BLaER1 treated with 17β-estradiol and CSF1 and Interleukin-3, amounts not matched to agents 10 nM and 100 nM (cell line): Measurements from ENCODE around the gene CRYAB.

ENCODE experiments used
- H3K27ac ChIP-seq, 11 experiments: shearing (Covaris generic); formaldehyde crosslinking; 2 replicates each; pipeline ENCODE4 v1.8.1; 2022
- H3K27me3 ChIP-seq, 11 experiments: shearing (Covaris generic); formaldehyde crosslinking; 2 replicates each; pipeline ENCODE4 v1.8.1; 2022
- H3K36me3 ChIP-seq, 11 experiments: shearing (Covaris generic); formaldehyde crosslinking; 2 replicates each; pipeline ENCODE4 v1.8.1; 2022
- H3K4me1 ChIP-seq, 10 experiments: shearing (Covaris generic); formaldehyde crosslinking; 2 replicates each; pipeline ENCODE4 v1.8.1; 2022
- H3K4me2 ChIP-seq, 11 experiments: shearing (Covaris generic); formaldehyde crosslinking; 2 replicates each; pipeline ENCODE4 v1.8.1; 2022
- H3K4me3 ChIP-seq, 10 experiments: shearing (Covaris generic); formaldehyde crosslinking; 2 replicates each; pipeline ENCODE4 v1.8.1; 2022
- H3K9ac ChIP-seq, 11 experiments: shearing (Covaris generic); formaldehyde crosslinking; 2 replicates each; pipeline ENCODE4 v1.8.1; 2022
- H3K9me3 ChIP-seq, 11 experiments: shearing (Covaris generic); formaldehyde crosslinking; replicated peaks in 1 of 11; 2 replicates each; pipeline ENCODE4 v1.8.1; 2022
- H4K20me1 ChIP-seq, 11 experiments: shearing (Covaris generic); formaldehyde crosslinking; 2 replicates each; pipeline ENCODE4 v1.8.1; 2022
- Cebpa-rat ChIP-seq, 11 experiments: shearing (Covaris generic); IDR thresholded peaks; 2 replicates each; pipeline ENCODE4 v1.8.1; 2022

Gene CRYAB

DNA sequence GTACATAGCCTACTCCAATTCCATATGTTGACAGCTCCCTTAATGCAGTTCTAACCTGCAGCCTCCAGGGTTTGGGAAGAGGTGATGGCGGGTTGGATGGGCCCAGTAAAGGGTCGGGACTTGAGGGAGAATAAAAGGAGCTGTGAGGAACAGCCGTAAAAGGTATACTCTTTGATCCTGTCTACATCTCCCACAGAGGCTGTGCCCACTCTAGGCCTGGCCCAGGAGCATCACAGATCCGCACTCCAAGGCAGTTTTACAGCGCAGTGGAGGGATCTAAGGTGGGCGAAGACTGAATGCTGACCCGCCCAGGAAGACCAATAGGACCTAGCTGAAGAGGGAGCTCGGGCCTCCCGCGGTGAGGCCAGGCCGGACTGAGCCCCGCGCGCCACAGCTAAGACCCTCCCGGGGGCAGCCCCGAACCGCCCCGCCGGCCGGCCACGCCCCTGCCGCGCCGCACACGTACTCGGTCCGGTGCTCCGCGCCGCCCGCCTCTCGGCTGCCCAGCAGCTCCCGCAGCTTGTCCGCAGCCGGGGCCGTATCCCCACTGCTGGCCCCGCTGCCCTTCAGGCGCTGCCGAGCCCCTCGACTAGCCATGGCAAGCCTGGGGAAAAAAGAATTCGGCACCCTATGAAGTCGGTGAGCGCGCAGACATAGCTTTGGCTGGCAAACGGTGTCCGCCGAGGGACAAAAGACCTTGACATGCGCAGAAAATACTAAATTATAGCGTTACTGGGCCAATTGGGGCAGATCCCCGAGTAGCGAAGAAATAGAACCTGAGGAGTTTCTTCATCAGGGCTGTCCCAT lies 40.5 kb downstream of the CRYAB start, which contains the start of gene ALG9:
TSS of gene ALG9 (minus strand) at position 696 of the 807 bp plus-strand sequence. CDS start at position 597, 99 bp downstream.
- TF ChIP-seq Cebpa-rat (IDR thresholded peaks at IDR 0.05) = no peak
- Histone ChIP-seq H3K9me3 (no peaks in the 10 kb centered on the region), H4K20me1 (no peaks in the 10 kb centered on the region), H3K4me2 (peak within 1 kb of the TSS; percentile 62 to 92 (median 80)), H3K4me3 (peak within 1 kb of the TSS; percentile 75 to 93 (median 85)), H3K27me3 (no peaks in the 10 kb centered on the region), H3K9ac (peak within 1 kb of the TSS; percentile 71 to 87 (median 83)), H3K27ac (peak within 1 kb of the TSS; percentile 44 to 77 (median 70); a peak in 21 of 22 replicates), H3K4me1 (peaks cover 10 to 20% (median 15%) of the 10 kb centered on the region in 10 experiments), H3K36me3 (peaks cover 30 to 48% (median 40%) of the 10 kb centered on the region in 11 experiments)

DNA sequence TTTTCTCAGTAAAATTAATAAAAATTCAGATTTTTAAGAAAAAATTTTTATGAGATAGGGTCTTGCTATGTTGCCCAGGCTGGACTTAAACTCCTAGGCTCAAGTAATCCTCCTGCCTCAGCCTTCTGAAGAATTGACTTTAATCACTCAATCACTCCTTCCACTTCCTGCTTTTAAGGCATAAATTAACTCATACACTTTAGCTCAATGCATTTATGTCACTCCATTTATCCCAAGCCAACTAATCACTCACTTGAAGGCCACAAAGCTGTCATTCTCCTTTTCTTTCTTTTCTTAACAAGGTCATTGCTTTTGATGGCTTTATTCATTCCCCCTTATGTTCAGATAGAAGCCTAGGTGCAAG lies 41.1 kb downstream of the CRYAB start:
- H3K36me3 ChIP-seq = peaks cover 35 to 48% (median 41%) of the 10 kb centered on the region in 11 experiments
- peak overlapping the region; percentile 71 to 87 (median 83) for H3K9ac ChIP-seq
- no peaks in the 10 kb centered on the region for H3K9me3 ChIP-seq
- TF ChIP-seq Cebpa-rat (IDR thresholded peaks at IDR 0.05) = no peak
- H3K4me1 ChIP-seq = peaks cover 10 to 20% (median 15%) of the 10 kb centered on the region in 10 experiments
- H3K27me3 ChIP-seq = no peaks in the 10 kb centered on the region
- peak overlapping the region; percentile 62 to 92 (median 80) for H3K4me2 ChIP-seq
- peak overlapping the region in 9 of 11 experiments; percentile 62 to 77 (median 72); a peak in 15 of 22 replicates for H3K27ac ChIP-seq
- peak overlapping the region; percentile 75 to 93 (median 85) for H3K4me3 ChIP-seq
- H4K20me1 ChIP-seq = no peaks in the 10 kb centered on the region

DNA sequence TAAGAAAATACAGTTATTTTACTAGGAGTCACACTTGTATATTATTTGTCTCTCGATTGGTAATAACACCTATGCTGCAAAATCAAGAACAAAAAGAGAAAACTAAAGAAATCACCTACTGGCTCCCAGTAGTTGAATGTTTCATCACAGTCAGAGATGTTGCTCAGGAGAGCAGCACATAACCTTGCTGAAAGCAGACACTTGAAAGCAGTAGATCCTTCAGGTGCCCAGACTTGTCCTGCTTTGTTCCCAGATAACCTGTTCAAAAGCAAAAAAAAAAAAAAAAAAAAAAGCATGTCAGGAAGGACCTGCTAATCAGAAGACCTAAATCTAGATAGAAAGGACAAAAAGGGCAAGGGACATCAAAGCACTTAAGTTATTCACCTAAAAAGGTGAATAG lies 41.5 kb downstream of the CRYAB start:
- Histone ChIP-seq H3K36me3 (peaks cover 35 to 48% (median 42%) of the 10 kb centered on the region in 11 experiments), H3K4me2 (peak overlapping the region; percentile 62 to 92 (median 80)), H3K4me1 (peaks cover 10 to 20% (median 15%) of the 10 kb centered on the region in 10 experiments), H3K27me3 (no peaks in the 10 kb centered on the region), H3K9ac (peak overlapping the region in 7 of 11 experiments; percentile 75 to 87 (median 85); a peak in 9 of 22 replicates), H3K4me3 (peak overlapping the region in 9 of 10 experiments; percentile 77 to 93 (median 86); a peak in 16 of 20 replicates), H3K27ac (peak overlapping the region in 2 of 11 experiments; percentile 70 to 77; a peak in 3 of 22 replicates), H3K9me3 (no peaks in the 10 kb centered on the region), H4K20me1 (no peaks in the 10 kb centered on the region)
- TF ChIP-seq Cebpa-rat (IDR thresholded peaks at IDR 0.05) = no peak

DNA sequence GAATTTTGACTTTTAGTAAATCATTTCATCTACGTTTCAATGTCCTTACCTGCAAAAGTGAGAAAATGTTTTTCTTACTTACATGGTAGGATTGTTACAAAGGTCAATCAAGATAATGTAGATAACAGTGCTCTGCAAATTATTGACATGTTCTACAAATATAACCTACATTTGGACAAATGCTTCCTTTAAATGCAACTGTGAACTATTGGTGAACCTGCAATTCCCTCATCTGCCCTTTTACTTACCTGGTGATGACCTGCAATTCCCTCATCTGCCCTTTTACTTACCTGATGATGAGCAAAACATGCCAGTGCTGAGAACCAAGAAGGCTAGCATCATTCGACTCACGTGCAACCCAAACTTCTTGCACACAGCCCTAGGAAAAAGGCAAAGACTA lies 51.3 kb downstream of the CRYAB start:
- 0 out of 22 replicates have a peak, but pooled peaks cover 0 to 4% (median 0%) of the 10 kb centered on the region in 11 experiments for H4K20me1 ChIP-seq
- H3K4me1 ChIP-seq = peaks cover 0 to 3% (median 0%) of the 10 kb centered on the region in 10 experiments; a peak in 1 of 20 replicates
- no peak overlapping the region for H3K4me3 ChIP-seq
- H3K36me3 ChIP-seq = peaks cover 72 to 97% (median 90%) of the 10 kb centered on the region in 11 experiments
- TF ChIP-seq Cebpa-rat (IDR thresholded peaks at IDR 0.05) = no peak
- no peaks in the 10 kb centered on the region for H3K9me3 ChIP-seq
- no peaks in the 10 kb centered on the region for H3K27me3 ChIP-seq
- no peak overlapping the region for H3K27ac ChIP-seq
- no peak overlapping the region for H3K9ac ChIP-seq
- H3K4me2 ChIP-seq = no peak overlapping the region
